IMR-90 (cell line): ENCODE results near the gene TEX36. TPM values are rescaled to one million over a fixed set of nuclear protein-coding genes. Genes with fewer than 3 reads are reported as not detected.
A peak's percentile ranks its signal among the peaks of the same experiment; 100 is the strongest.

Experiments
- ATAC-seq: fragments of 200-7000 bp; cut with Tn5 transposase; 2 replicates; pipeline ENCODE4 v1.9.1; 2020; ENCODE audit warnings: low read depth, mild to moderate bottlenecking, moderate library complexity
- BruUV-seq: library from RNA; stranded (reverse); fragments of 400-500 nt; replicated peaks from 2 replicates; lab custom pipeline; 2021; lab: Mats Ljungman, UMichigan
- CTCF ChIA-PET: fragments of 300-600 bp; formaldehyde crosslinking; extraction: SDS; loops from one replicate; lab custom pipeline; 2021; ENCODE audit warnings: antibody characterized with exemption; lab: Yijun Ruan, JAX
- POLR2A ChIA-PET: fragments of 300-600 bp; sonication (Branson Sonifier 250); formaldehyde crosslinking; loops from one replicate; lab custom pipeline; 2022; ENCODE audit warnings: antibody characterized with exemption; ENCODE audit not compliant: unreplicated experiment; lab: Charles Lee
- DNase-seq: peaks from one replicate; pipeline ENCODE4 v3.0.0; 2013
- H2AFZ ChIP-seq: replicated peaks from 2 replicates; pipeline ENCODE3; 2013; ENCODE audit warnings: low read length, mild to moderate bottlenecking; ENCODE audit not compliant: poor library complexity
- H2AK5ac ChIP-seq: 2 replicates; pipeline ENCODE4 v1.6.1; 2013; ENCODE audit warnings: low read depth, low read length, inconsistent platforms
- H2AK9ac ChIP-seq: replicated peaks from 2 replicates; pipeline ENCODE3; 2013; ENCODE audit warnings: mild to moderate bottlenecking, low read depth, low read length, moderate library complexity; ENCODE audit not compliant: poor library complexity
- H2BK120ac ChIP-seq: 2 replicates; pipeline ENCODE4 v1.6.1; 2013; ENCODE audit warnings: low read depth, low read length, inconsistent platforms
- H2BK15ac ChIP-seq: 3 replicates; pipeline ENCODE4 v1.6.1; 2013; ENCODE audit warnings: low read depth, low read length, inconsistent platforms
- H2BK20ac ChIP-seq: 2 replicates; pipeline ENCODE4 v1.6.1; 2013; ENCODE audit warnings: low read depth, mild to moderate bottlenecking, inconsistent platforms, low read length, moderate library complexity
- H2BK5ac ChIP-seq: 2 replicates; pipeline ENCODE4 v1.6.1; 2013; ENCODE audit warnings: mild to moderate bottlenecking, low read depth, low read length, inconsistent platforms; ENCODE audit not compliant: poor library complexity, severe bottlenecking
- H3K14ac ChIP-seq: replicated peaks from 2 replicates; pipeline ENCODE4 v1.6.1; 2013; ENCODE audit warnings: low read depth, low read length, inconsistent platforms
- H3K18ac ChIP-seq: 2 replicates; pipeline ENCODE4 v1.6.1; 2013; ENCODE audit warnings: low read depth, low read length, control low read depth
- H3K23ac ChIP-seq: 2 replicates; pipeline ENCODE4 v1.6.1; 2013; ENCODE audit warnings: low read depth, low read length, inconsistent platforms
- H3K27ac ChIP-seq: 2 replicates; pipeline ENCODE4 v1.5.1; 2013; ENCODE audit warnings: mild to moderate bottlenecking, control low read depth, low read length; ENCODE audit not compliant: insufficient read depth
- H3K27me3 ChIP-seq: 2 replicates; pipeline ENCODE4 v1.6.1; 2013; ENCODE audit warnings: low read length; ENCODE audit not compliant: control insufficient read depth, insufficient read depth
- H3K36me3 ChIP-seq: 2 replicates; pipeline ENCODE4 v1.6.1; 2013; ENCODE audit warnings: low read length, mixed read lengths; ENCODE audit not compliant: control insufficient read depth, insufficient read depth
- H3K4ac ChIP-seq: 2 replicates; pipeline ENCODE4 v1.6.1; 2013; ENCODE audit warnings: low read depth, low read length, inconsistent platforms
- H3K4me1 ChIP-seq: 2 replicates; pipeline ENCODE4 v1.6.1; 2013; ENCODE audit warnings: low read length, mixed read lengths; ENCODE audit not compliant: control insufficient read depth, insufficient read depth
- H3K4me2 ChIP-seq: 2 replicates; pipeline ENCODE4 v1.6.1; 2013; ENCODE audit warnings: low read depth, mild to moderate bottlenecking, control low read depth, low read length, moderate library complexity
- H3K4me3 ChIP-seq: 2 replicates; pipeline ENCODE4 v1.5.1; 2013; ENCODE audit warnings: low read depth, mild to moderate bottlenecking, control low read depth, low read length, moderate library complexity; ENCODE audit not compliant: insufficient read depth
- H3K56ac ChIP-seq: 2 replicates; pipeline ENCODE4 v1.6.1; 2013; ENCODE audit warnings: low read length, inconsistent platforms; ENCODE audit not compliant: insufficient read depth; ENCODE audit errors: extremely low read depth
- H3K79me1 ChIP-seq, 2 experiments: 2 replicates each; pipeline ENCODE4 v1.6.1; 2013; ENCODE audit warnings: low read length in 2 of 2, inconsistent platforms in 1 of 2, low read depth in 1 of 2
- H3K9ac ChIP-seq: 2 replicates; pipeline ENCODE4 v1.6.1; 2013; ENCODE audit warnings: low read depth, low read length, control low read depth
- H3K9me1 ChIP-seq: 2 replicates; pipeline ENCODE4 v1.6.1; 2013; ENCODE audit warnings: low read length, inconsistent platforms; ENCODE audit not compliant: insufficient read depth
- H3K9me3 ChIP-seq: 2 replicates; pipeline ENCODE4 v1.6.1; 2013; ENCODE audit warnings: low read length; ENCODE audit not compliant: control insufficient read depth, insufficient read depth
- H4K20me1 ChIP-seq: 2 replicates; pipeline ENCODE4 v1.6.1; 2013; ENCODE audit warnings: low read length, inconsistent platforms; ENCODE audit not compliant: insufficient read depth
- H4K5ac ChIP-seq: 2 replicates; pipeline ENCODE4 v1.6.1; 2013; ENCODE audit warnings: mild to moderate bottlenecking, low read depth, low read length, control low read depth
- H4K8ac ChIP-seq, 2 experiments: 2 replicates each; pipeline ENCODE4 v1.6.1; 2013; ENCODE audit warnings: low read depth in 2 of 2, low read length in 2 of 2, control low read depth in 1 of 2, inconsistent platforms in 1 of 2
- H4K91ac ChIP-seq: 2 replicates; pipeline ENCODE4 v1.6.1; 2013; ENCODE audit warnings: low read depth, low read length, inconsistent platforms; ENCODE audit not compliant: insufficient read depth
- CEBPB ChIP-seq: IDR thresholded peaks from 2 replicates; pipeline ENCODE4 v1.6.1; 2012; ENCODE audit warnings: low read depth, low read length, improper control_type of control experiment
- WGBS, 2 experiments: methylation state at CpG; one replicate each; pipeline versions ENCODE4 v1.1.5 to v1.1.7; 2013; ENCODE audit warnings: missing lambda C conversion rate in 2 of 2; ENCODE audit not compliant: insufficient read length in 1 of 2; ENCODE audit errors: extremely low coverage in 2 of 2; 5-methylcytosine and 5-hydroxymethylcytosine counted together
- dilution Hi-C: fragments of 300-500 bp; cut with HindIII; formaldehyde crosslinking; loops from one replicate; pipeline ENCODE4 v1.14.3; 2018; ENCODE audit warnings: low sequenced_read_pairs; ENCODE audit not compliant: unreplicated experiment
- in situ Hi-C: fragments of 300-500 bp; cut with MboI; formaldehyde crosslinking; loops from 3 replicates; pipeline ENCODE4 v1.14.3; 2019; ENCODE audit warnings: low sequenced_read_pairs, inconsistent platforms, mixed read lengths
- intact Hi-C: fragments of 100-400 bp; cut with micrococcal nuclease; formaldehyde crosslinking; loops from 2 replicates; pipeline ENCODE4 v1.10.0; 2022
- polyA plus RNA-seq, 3 experiments: library from polyadenylated mRNA; depleted of rRNA; stranded (reverse); fragments of >200 nt; gene quantifications; 2 replicates each; pipeline ENCODE4 v1.2.3, GENCODE V29; 2012; ENCODE audit warnings: low replicate concordance in 1 of 3
- total RNA-seq: library from RNA; depleted of rRNA; stranded (reverse); fragments of >200 nt; gene quantifications from 2 replicates; pipeline ENCODE4 v1.2.3, GENCODE V29; 2012

The TEX36 gene
- total and polyA plus RNA-seq, 2 of the 4 experiments (the other 2 are of a cell fraction), result not detected

GRCh38 chr10:125692601-125693523 is 9.9 kb upstream of the TEX36 start:
- H3K14ac ChIP-seq, result no peak overlapping the region
- H3K23ac ChIP-seq, result no peak overlapping the region
- no peak overlapping the region for H3K56ac ChIP-seq
- H4K91ac ChIP-seq, result no peak overlapping the region
- no peak overlapping the region for H2BK120ac ChIP-seq
- dilution Hi-C loops (no loop called here), in situ Hi-C loops (loop anchor here (10.0 kb wide), 1 partner anchor 648 kb away; no protein-coding TSS in a partner anchor), intact Hi-C loops (no loop called here)
- H3K9me3 ChIP-seq, result no peaks in the 10 kb centered on the region
- no peaks in the 10 kb centered on the region for H4K20me1 ChIP-seq
- no peak for ATAC-seq
- H3K27me3 ChIP-seq, result peaks cover 7% of the 10 kb centered on the region
- WGBS, 2 experiments, result 64% methylated on average over 7 of the region's 12 CpGs; no CpG with 5 or more reads in 1 of the 2 experiments
- TF ChIP-seq CEBPB, result no peak
- H4K5ac ChIP-seq, result no peak overlapping the region
- peaks cover 5% of the 10 kb centered on the region; the same call in 1 of the 2 replicates for H3K4me1 ChIP-seq
- H3K18ac ChIP-seq, result no peak overlapping the region
- H3K9ac ChIP-seq, result no peak overlapping the region
- no peak overlapping the region for H2BK5ac ChIP-seq
- no peak overlapping the region for H3K4ac ChIP-seq
- H3K27ac ChIP-seq, result no peak overlapping the region
- H2AFZ ChIP-seq, result no peak overlapping the region
- no peak overlapping the region for H4K8ac ChIP-seq
- ChIA-PET POLR2A (no interaction called here), CTCF (no interaction called here)
- no peak overlapping the region for H3K4me2 ChIP-seq
- H3K36me3 ChIP-seq, result no peaks in the 10 kb centered on the region
- DNase-seq, result peak; percentile 7
- H3K4me3 ChIP-seq, result no peak overlapping the region
- H2BK20ac ChIP-seq, result no peak overlapping the region
- no peak overlapping the region for H2AK5ac ChIP-seq
- no peaks in the 10 kb centered on the region for H3K79me1 ChIP-seq
- no TSS peak for BruUV-seq
- H2BK15ac ChIP-seq, result no peak overlapping the region
- no peaks in the 10 kb centered on the region for H3K9me1 ChIP-seq
- H2AK9ac ChIP-seq, result no peak overlapping the region
